NCI-H460 (cell line): ENCODE results near the gene ARNT2. TPM values are rescaled to one million over a fixed set of nuclear protein-coding genes. Genes with fewer than 3 reads are reported as not detected.

Source experiments
- DNase-seq: peaks from one replicate; pipeline ENCODE4 v3.0.0-alpha.2; 2016; ENCODE audit warnings: low read depth; ENCODE audit errors: extremely low read depth
- total RNA-seq: library from RNA; depleted of rRNA; stranded (reverse); fragments of >200 nt; shearing (Covaris generic); gene quantifications from 2 replicates; pipeline ENCODE4 v1.2.3, GENCODE V29; 2014

ARNT2 gene
- total RNA-seq, 1 experiment from 2014 or later, result 1.0 TPM

- no peak for DNase-seq
Measured at GRCh38 chr15:80568876-80569605, 164.9 kb downstream of the ARNT2 start.

GRCh38 chr15:80569656-80570055, 165.5 kb downstream of the ARNT2 start:
- no peak for DNase-seq

DNA sequence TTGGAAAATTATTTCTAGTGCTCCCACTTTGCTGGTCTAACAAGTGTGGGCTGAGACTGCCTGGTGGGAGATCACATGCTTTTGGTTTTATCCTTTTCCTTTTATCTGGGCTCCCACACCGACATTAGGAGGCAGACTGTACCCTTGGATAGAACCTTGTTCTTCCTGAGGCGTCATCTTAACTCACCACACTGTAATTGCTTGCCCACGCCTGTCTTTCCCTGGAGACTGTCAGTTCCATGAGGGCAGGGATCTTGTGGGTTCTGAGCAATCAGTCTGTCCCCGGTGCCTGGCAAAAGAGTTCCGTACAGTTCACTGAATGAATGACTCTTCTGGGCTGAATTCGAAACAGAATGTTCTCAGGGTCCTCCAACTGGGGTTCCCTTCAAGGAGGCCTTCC, 166.4 kb downstream of the ARNT2 start:
- no peak for DNase-seq

- no peak for DNase-seq
Measured at GRCh38 chr15:80572337-80572736, 168.2 kb downstream of the ARNT2 start.

- DNase-seq, result no peak
Measured at GRCh38 chr15:80573606-80574005, 169.4 kb downstream of the ARNT2 start.

GRCh38 chr15:80574590-80574989, 170.4 kb downstream of the ARNT2 start:
- DNase-seq, result no peak

DNA sequence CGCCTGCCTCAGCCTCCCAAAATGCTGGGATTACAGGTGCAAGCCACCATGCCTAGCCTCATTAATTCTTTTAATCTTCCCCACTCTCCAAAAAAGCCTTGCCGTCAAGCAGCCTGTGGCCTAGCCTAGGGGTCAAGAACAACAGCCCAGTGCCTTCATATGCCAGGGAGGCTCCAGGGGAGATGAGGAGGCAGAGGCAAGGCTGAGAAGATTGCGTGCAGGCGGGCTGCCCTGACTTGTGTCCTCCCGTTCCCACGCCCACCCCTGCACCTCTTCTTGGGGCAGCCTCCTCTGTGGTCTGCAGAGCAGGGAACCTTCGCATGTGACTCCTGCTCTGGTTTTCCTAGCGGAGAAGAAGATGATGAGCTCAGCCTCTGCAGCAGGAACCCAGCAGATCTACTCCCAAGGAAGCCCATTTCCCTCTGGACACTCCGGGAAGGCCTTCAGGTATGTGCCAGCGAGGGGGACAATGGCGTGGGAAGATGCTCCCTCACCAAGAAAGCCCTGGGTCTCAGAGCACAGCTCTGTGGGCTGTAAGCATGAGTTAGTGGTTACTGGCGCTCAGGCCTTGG, 172.4 kb downstream of the ARNT2 start:
- DNase-seq, result no peak

DNA sequence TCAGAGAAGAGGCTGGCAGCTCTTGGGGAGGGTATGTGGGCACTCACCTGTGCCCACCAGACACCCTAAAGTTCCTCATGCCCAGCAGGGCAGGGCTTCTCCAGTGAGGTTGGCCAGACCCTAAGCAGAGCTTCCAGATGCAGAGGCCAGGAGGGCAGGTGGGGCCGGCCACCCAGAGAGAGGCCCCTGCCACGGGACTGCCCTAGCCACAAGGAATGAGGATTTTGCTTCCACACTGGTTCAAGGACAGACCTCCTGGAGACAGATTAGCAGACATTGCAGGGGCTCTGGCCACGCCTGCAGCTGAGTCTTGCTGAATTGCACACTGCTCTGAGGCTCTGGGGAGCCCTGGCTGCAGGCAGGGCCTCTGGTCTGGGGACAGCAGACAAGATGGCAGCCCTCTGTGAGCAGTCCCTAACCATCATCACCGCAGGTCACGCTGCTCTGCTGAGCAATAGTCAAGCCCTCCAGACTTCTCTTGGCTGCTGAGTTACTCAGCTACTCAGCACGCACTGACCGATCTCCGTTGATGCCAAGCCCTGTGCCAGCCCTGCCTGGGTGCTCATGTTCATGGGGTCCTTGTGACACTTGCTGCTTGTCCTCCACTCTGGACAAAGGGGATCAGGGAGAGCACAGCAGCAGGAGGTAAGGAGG, 173.5 kb downstream of the ARNT2 start:
- DNase-seq, result no peak

GRCh38 chr15:80578206-80578595, 174.0 kb downstream of the ARNT2 start:
- DNase-seq, result no peak

DNA sequence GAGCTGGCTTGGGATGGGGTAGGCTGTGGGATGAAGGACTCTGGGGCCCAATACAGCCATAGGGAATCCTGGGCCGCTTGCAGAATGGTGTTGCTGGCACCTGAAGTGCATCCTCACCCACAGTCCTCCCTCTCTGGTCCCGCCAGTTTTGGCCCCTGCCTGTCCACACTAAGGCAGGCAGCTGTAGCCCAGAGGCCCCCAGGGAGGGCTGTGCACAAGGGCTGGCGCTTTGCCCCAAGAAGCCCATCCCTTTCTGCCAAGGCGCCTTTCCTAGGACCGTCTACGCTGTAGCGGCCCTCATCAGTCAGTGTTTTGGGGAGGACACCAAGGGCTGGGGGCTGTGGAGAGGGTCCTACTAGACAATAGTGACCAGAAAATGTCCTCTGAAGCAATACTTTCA, 174.7 kb downstream of the ARNT2 start:
- no peak for DNase-seq

GRCh38 chr15:80579611-80580010, 175.4 kb downstream of the ARNT2 start:
- DNase-seq, result no peak

- DNase-seq, result no peak
Measured at GRCh38 chr15:80580106-80580505, 175.9 kb downstream of the ARNT2 start.

GRCh38 chr15:80580536-80581260, 176.5 kb downstream of the ARNT2 start:
- DNase-seq, result no peak

- DNase-seq, result no peak
Measured at GRCh38 chr15:80581976-80582375, 177.8 kb downstream of the ARNT2 start.

GRCh38 chr15:80582816-80583423, 178.7 kb downstream of the ARNT2 start:
- no peak for DNase-seq

GRCh38 chr15:80584561-80584964, 180.4 kb downstream of the ARNT2 start:
- no peak for DNase-seq

DNA sequence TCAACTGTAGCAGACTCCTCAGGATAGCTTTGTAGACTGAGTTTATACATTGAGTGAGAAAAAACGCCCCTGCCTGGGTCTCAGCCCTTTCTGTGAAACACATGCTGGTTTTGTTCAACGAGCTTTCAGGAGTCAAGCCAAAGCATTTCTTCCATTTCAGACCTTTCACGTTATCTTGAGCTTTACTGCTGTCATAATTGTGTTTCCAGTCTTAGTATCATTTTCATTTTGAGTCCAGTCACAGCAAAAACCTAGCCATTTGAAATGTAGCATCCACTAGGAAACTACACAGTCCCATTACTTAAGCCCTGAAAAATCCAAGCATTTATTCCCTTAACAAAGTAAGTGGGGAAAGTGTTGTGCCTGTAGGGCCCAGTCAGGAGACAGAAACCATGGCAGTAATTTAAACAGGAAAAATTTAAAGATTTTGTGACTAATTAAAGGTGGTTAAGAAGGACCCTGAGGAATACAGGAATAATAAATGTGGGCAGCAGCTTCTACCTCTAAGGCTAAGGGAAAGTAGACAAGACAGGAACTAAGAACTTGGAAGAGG, 180.9 kb downstream of the ARNT2 start:
- no peak for DNase-seq

GRCh38 chr15:80585544-80586018, 181.4 kb downstream of the ARNT2 start:
- no peak for DNase-seq

- DNase-seq, result no peak
Measured at GRCh38 chr15:80586161-80586560, 182.0 kb downstream of the ARNT2 start.

DNA sequence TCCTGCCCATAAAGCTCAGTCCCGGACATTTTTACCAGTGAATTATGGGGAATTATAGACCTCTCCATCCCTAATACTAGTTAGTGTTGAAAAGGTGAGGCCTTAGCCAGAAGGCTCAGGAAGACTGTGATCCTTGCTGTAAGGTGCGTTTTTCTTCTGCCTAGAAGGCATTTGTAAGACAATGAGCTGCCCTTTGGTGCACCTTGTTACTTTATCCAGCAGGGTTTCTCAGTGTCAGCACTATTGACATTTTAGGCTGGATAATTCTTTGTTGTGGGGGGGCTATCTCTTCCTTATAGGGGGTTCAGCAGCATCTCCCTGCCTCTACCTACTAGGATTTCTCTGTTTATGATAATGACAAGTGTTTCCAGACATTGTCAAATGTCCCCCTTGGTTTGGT, 182.8 kb downstream of the ARNT2 start:
- no peak for DNase-seq
